Bone marrow (tissue), 2 donors: ENCODE data around the gene CENPS.
A peak's percentile ranks its signal among the peaks of the same experiment; 100 is the strongest.
"Not testable (repeated sequence)": the region's sequence is repeated elsewhere in the genome, so short reads cannot be mapped to it uniquely, and the experiment has no call there.

ENCODE experiments used
- DNase-seq, 2 donors: peaks; one replicate each; lab custom pipeline; 2025; lab: John Stamatoyannopoulos, UW

CENPS gene

GRCh38 chr1:10430216-10431069, at the start of gene CENPS:
CENPS (plus strand) TSS chr1:10430433; CDS start chr1:10430518, 85 bp downstream.
- DNase-seq = peak; percentile 55 to 87

GRCh38 chr1:10380594-10381275, 49.5 kb upstream of the CENPS start:
- DNase-seq = no peak

DNA sequence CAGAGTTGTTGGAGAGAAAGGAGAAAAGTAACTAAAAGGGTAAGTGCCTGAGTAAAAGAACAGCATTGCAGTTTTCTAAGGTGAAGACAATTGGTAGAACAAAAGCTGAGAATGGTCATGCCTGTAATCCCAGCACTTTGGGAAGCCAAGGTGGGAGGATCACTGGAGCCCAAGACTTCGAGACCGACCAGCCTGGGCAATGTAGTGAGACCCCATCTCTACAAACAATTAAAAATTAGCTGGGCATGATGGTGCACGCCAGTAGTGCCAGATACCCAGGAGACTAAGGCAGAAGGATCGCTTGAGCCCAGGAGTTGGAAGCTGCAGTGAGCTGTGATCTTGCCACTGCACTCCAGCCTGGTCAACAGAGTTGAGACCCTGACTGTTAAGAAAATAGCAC, 46.6 kb upstream of the CENPS start:
- DNase-seq = no peak

DNA sequence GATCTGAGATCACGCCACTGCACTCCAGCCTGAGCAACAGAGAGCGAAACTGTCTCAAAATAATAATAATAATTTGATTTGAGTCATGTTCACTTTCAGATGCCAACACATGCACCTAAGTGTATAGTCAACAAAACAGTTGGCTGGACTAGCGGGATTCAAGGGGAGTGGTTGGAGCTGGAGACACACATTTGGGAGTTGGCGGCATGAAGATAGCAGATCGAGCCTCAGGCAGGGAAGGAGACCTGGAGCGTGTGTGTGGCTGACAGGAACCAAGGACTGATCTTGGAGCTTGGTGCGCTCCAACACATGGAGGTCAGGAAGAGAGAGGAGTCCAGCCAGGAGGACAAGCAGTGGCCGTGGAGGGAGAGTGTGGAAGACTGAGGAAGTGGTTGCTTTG, 46.0 kb upstream of the CENPS start:
- DNase-seq = no peak

DNA sequence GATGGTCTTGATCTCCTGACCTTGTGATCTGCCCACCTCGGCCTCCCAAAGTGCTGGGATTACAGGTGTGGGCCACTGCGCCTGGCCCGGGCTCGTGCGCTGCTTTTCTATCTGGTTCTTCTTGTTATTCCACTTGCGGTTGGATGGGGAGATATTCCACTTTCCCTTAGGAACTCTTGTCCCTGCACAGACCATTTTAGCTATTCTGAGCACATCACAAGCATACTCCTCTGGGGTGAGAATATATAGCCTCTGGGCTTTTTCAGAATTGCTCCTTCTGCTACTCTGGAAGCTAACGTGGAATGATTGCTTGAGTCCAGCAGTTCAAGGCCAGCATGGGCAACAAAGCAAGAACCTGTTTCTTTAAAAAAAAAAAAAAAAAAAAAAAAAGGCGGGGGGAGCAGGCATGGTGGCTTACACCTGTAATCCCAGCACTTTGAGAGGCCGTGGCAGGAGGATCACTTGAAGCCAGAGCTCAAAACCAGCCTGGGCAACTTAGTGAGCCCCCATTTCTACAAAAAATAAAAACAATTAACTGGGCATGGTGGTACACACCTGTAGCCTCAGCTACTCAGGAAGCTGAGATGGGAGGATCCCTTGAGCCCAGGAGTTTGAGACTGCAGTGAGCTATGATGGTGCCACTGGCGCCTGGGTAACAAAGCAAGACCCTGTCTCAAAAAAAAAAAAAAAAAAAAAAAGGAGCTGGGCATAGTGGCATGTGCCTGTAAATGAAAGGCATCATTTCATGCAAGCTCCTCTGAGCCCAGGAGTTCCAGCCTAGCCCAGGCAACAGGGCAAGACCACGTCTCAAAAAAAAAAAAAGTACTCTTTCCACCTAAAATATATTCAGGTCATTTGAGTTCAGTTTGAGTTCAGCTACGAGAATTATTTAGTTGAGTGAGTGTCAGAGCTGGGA, 43.2 kb upstream of the CENPS start:
- no peak for DNase-seq

DNA sequence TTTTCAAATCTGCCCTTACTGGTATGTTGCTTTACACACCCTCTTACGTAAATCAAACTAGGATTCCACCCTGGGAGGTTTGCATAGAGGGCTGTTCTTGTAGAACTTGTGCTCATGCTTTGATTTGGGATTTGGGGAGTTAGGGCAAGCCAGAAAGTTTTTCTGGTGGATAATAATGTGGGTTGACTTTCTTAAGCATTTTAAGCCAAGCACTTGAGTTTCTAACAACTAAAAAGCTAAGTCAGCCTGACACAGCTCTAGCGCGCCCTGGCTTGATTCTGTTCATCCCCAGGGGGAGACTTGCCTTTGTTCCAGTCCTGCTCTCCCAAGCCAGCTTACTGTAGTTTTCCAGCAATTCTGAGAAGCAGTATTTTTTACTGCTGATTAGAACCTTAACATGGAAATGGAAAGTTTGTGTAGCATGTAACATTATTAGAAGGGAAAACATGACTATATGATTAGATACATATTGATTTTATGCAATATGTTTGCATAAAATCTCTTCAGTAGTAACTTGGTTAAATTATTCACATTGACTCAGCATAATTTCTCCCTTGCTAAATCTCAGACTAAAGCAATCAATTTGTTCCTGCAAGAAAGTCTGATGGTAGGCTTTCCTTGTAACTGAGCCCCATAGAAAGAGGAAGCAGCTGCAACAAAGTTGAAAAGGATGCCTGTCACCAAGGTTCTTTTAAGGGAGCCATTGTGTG, 42.4 kb upstream of the CENPS start:
- DNase-seq = peak in 1 of 2 donors; percentile 89

- DNase-seq = no peak
Measured at GRCh38 chr1:10388387-10388715, 41.9 kb upstream of the CENPS start.

- no peak for DNase-seq
Measured at GRCh38 chr1:10389271-10389973, 40.8 kb upstream of the CENPS start.

DNA sequence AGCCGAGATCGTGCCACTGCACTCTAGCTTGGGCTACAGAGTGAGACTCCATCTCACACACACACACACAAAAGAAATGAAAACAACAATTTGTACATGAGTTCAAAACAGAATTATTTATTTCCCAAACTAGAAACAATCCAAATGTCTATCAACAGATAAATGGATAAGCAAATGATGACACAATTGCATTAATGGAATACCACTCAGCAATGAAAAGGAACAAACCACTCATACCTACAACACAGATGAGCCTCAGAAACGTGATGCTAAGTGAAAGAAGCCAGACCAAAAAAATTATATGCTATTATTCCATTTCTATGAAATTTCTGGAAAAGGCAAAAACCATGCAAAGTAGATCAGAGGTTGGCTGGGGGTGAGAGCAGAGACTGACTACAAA, 33.4 kb upstream of the CENPS start:
- DNase-seq = no peak

DNA sequence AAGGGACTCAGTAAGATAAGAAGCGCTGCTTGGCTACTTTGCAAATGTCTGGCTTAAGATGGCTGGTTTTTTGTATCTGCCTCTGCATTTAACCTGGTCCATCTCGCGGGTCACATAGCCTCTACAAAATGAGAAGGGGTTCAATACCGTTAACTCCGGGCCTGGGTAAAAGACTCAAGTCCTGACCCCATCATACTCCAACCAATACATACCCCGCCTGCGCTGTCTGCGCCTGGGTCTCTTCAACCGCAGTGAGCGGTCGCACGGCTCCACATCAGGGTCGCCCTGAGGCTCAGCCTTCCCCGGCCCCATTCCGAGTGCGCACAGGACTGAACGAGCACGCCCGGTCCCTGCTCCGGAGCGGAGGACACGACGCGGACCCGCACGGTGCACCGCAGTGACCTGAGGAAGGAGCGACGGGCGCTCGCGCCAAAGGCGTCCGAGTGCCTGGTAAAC, 31.9 kb upstream of the CENPS start:
- no peak for DNase-seq

DNA sequence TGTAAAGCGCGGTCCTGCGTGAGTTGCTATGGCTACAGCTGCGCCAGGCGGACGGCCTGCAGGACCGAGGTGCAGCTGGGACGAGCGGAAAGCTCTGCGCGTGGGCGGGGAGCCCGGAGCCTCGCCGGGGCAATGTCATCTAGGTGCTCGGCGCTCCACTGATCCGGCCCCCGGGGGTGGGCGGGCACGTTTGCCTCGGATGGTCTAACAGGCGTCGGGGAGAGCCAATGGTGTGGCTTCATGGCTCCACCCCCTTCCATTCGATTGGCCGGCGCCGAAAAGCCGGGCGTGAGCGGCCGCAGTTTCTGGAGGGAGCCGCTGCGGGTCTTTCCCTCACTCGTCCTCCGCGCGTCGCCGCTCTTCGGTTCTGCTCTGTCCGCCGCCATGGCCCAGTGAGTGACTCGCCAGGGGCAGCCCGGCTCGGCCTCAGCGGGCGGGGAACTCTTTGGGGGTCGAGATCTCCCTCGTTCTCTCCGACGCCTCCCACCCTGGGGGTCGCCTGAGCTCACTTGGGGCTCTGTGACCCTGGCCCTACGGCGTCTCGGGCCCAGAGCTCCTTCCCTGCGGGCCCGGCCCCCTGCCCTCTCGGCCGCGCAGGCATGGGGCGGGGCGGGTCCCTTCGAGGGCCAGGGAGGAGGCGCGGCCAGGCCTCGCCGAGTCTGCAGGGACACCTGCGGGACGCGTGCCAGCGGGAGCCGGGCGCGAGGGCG, 31.3 kb upstream of the CENPS start, which contains the start of gene PGD:
TSS of gene PGD (plus strand) at position 331 of the 710 bp plus-strand sequence. CDS start at position 385, 54 bp downstream.
- DNase-seq = peak; percentile 84 to 95

DNA sequence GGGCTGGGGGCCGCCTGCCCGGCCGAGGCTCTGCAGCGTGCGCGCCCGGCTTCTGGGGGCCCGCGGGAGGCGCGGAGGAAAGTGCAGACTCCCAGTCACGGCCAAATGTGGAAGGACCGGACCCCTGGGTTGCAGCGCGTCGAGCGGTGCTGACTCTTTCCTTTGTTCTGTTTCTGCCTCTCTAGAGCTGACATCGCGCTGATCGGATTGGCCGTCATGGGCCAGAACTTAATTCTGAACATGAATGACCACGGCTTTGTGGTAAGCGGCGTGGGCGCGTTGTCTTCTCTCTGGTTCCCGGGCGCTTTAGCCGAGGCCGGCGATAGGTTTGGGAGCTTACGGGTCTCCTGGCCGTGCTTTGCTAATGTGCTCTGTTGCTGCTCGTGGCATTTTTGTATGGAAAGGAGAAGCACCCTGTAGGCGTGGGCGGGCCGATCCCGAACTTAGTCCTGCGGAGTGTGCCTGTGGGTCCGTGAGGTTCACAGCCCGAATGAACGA, 30.7 kb upstream of the CENPS start:
- peak in 1 of 2 donors; percentile 21 for DNase-seq

GRCh38 chr1:10400013-10400412, 30.2 kb upstream of the CENPS start:
- no peak for DNase-seq

- DNase-seq = no peak
Measured at GRCh38 chr1:10401281-10401680, 29.0 kb upstream of the CENPS start.

GRCh38 chr1:10402729-10403274, 27.4 kb upstream of the CENPS start:
- DNase-seq = no peak

- DNase-seq = no peak
Measured at GRCh38 chr1:10407201-10407600, 23.0 kb upstream of the CENPS start.

DNA sequence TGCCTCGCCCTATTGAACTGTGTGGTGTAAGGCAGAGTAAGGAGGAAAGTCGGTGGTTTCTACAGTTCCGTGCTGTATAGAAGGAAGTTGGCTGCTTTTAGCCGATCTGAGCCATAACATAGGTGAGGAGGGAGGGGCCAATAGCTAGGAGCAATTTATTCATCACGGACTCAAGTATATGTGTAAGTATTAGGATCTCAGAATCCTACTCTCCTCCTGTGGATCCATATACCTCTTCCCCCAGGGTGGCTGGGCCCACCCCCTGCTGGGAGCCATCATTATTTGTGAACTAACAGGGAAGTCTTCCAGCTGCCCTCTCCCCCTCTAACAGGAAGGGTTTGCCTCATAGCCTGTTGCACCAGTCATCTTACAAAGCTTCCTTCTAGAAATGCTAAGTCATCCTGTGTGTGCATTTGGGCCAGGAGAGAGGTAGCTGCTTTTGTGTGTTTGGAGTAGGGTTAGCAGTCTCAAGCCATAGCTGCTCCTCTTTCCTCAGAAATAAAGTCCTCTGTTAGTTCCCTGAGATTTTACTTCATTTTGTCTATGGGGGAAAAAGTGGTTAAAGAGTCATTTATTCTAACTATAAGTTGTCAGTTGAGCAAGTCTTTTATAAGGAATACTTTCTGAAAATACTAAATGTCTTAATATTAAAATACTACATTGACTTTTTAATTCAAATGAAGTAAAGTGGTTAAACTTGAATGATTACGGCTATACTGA, 14.9 kb upstream of the CENPS start:
- DNase-seq = peak; percentile 45 to 93

GRCh38 chr1:10415967-10416366, 14.3 kb upstream of the CENPS start:
- DNase-seq = not testable (repeated sequence)

GRCh38 chr1:10418741-10419140, 11.5 kb upstream of the CENPS start:
- DNase-seq = not testable (repeated sequence)
